Thyroid gland (tissue), 4 donors: ENCODE data around the gene CDYL2. TPM values are rescaled to one million over a fixed set of nuclear protein-coding genes. Genes with fewer than 3 reads are reported as not detected.

Experiments
- DNase-seq, 2 donors: peaks; one replicate each; pipeline ENCODE4 v3.0.0-alpha.2; 2019
- H3K27ac ChIP-seq, 3 donors: fragments of 200-600 bp; sonication (generic); 1 replicate in 2 of 3; 2 replicates in 1 of 3; pipeline ENCODE4 v1.5.1; 2016 to 2019; ENCODE audit warnings: mild to moderate bottlenecking in 1 of 3, moderate library complexity in 1 of 3
- H3K27me3 ChIP-seq: fragments of 200-600 bp; sonication (generic); one replicate; pipeline ENCODE4 v1.5.1; 2019
- H3K36me3 ChIP-seq, 2 donors: fragments of 200-600 bp; sonication (generic); one replicate each; pipeline ENCODE4 v1.5.1; 2016 to 2019
- H3K4me1 ChIP-seq, 2 donors: fragments of 200-600 bp; sonication (generic); one replicate each; pipeline ENCODE4 v1.5.1; 2017 to 2019
- H3K4me3 ChIP-seq, 3 donors: fragments of 200-600 bp; sonication (generic); replicated peaks in 1 of 3; 1 replicate in 2 of 3; 2 replicates in 1 of 3; pipeline ENCODE4 v1.5.1; 2016; ENCODE audit warnings: mild to moderate bottlenecking in 1 of 3
- H3K9me3 ChIP-seq: fragments of 200-600 bp; sonication (generic); one replicate; pipeline ENCODE4 v1.5.1; 2017
- CTCF ChIP-seq, 6 experiments: fragments of 200-600 bp in 3 of 6; fragments of 450-650 bp in 3 of 6; sonication (generic) in 3 of 6; IDR thresholded peaks; one replicate each; pipeline ENCODE4 v1.5.1; 2016 to 2019; ENCODE audit warnings: antibody characterized with exemption in 6 of 6, mild to moderate bottlenecking in 2 of 6, inconsistent platforms in 1 of 6, moderate library complexity in 1 of 6
- POLR2A ChIP-seq, 2 donors: fragments of 450-650 bp; IDR thresholded peaks; one replicate each; pipeline ENCODE4 v1.6.1; 2017; ENCODE audit warnings: antibody characterized with exemption in 2 of 2, mild to moderate bottlenecking in 2 of 2, moderate library complexity in 1 of 2
- WGBS, 2 donors: methylation state at CpG; one replicate each; pipeline ENCODE4 v1.1.5; 2017; 5-methylcytosine and 5-hydroxymethylcytosine counted together
- intact Hi-C: fragments of 100-400 bp; cut with DNase I; formaldehyde crosslinking; loops from one replicate; pipeline ENCODE4 v1.15.1; 2023
- total RNA-seq, 4 donors: library from RNA; depleted of rRNA; stranded (reverse); fragments of >200 nt; gene quantifications; one replicate each; pipeline ENCODE4 v1.2.3, GENCODE V29; 2016

CDYL2 gene
- total RNA-seq, 4 donors from 2014 or later, result 3.6 to 14.2 (median 5.3) TPM

DNA sequence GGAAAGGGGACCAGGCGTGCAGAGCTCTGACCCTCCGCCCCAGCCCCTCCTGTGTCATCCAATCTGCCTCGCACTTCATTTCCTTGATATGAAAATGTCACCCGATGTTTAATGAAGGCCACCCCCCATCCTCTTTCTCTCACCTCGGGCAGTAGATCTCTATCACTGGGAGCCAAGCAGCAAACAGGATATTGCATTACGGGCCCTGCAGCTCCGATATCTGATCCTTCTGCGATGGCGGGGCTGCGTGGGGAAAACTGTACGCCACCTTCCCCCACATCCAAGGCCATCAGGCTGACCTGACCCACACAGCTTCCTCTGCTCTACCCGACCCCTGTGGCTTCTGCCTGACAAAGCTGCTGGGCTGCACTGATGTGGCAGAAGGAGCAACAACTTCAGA, 188.7 kb downstream of the CDYL2 start:
- no peak for DNase-seq
- WGBS, 2 donors, result 77 to 78% methylated on average over 12 of the region's 12 CpGs
- intact Hi-C loops, result no loop called here
- Histone ChIP-seq H3K27me3 (no peaks in the 10 kb centered on the region), H3K27ac (no peak overlapping the region), H3K36me3 (no peaks in the 10 kb centered on the region), H3K4me1 (no peaks in the 10 kb centered on the region), H3K9me3 (no peaks in the 10 kb centered on the region), H3K4me3 (no peak overlapping the region)
- TF ChIP-seq CTCF (IDR thresholded peaks at IDR 0.05) (no peak), POLR2A (IDR thresholded peaks at IDR 0.05) (no peak)

- no peak for DNase-seq
- WGBS, 2 donors, result 90 to 92% methylated on average over 12 of the region's 12 CpGs
- intact Hi-C loops, result no loop called here
- Histone ChIP-seq H3K27ac (no peak overlapping the region), H3K36me3 (no peaks in the 10 kb centered on the region), H3K4me3 (no peak overlapping the region), H3K27me3 (no peaks in the 10 kb centered on the region), H3K4me1 (no peaks in the 10 kb centered on the region), H3K9me3 (no peaks in the 10 kb centered on the region)
- no peak for TF ChIP-seq POLR2A (IDR thresholded peaks at IDR 0.05)
Measured at GRCh38 chr16:80614908-80615671, 189.3 kb downstream of the CDYL2 start.

DNA sequence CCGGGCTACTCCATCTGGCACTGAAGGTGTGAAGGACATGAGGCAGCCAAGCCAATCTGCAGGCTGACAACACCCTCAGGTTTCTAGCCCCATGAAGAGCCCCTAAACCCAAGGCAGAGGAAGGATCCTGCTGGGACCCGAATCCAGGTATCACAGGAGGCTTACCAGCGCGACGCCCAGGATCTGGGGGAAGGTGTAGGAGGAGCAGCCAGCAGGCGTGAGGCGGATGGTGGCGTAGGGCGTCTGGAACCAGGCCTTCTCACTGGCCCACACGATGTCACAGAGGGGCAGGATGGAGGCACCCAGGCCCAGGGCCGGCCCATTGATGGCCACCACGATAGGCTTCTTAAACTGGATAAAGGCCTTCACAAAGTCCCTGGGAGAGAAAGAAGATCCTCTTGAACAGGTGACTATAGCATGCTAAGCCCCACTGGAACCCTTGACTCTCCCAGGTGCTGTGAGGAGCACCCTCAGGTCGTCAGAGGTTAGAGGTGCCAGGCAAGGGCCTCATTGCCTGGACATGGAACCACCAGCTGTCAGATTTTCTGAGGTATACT, 191.9 kb downstream of the CDYL2 start:
- TF ChIP-seq CTCF (IDR thresholded peaks at IDR 0.05), result no peak
- intact Hi-C loops, result no loop called here
- H3K27me3 ChIP-seq, result no peaks in the 10 kb centered on the region
- WGBS, 2 donors, result 94 to 98% methylated on average over 12 to 13 of the region's 13 CpGs
- H3K9me3 ChIP-seq, result no peaks in the 10 kb centered on the region
- no peak for DNase-seq
- H3K4me3 ChIP-seq, result no peak overlapping the region
- no peaks in the 10 kb centered on the region for H3K4me1 ChIP-seq
- H3K36me3 ChIP-seq, result no peaks in the 10 kb centered on the region
- H3K27ac ChIP-seq, result no peak overlapping the region

DNA sequence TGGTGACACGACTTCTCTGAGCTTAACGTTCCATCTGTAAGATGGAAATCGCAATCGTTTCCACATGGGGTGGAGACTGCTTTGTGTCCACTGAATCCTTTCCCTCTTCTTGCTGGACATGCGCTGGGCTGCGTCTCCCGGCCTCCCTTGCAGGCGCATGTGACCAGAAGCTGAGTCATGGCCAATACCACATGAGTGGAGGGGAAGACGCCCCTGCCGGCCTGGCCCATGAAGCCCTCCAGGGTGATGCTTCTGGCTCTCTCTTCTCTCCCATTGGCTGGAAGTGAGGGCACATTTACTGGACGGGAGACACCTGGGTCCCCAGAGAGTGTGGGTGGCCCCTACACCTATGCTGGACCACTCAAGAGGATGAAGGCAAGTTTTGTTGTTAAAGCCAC, 192.5 kb downstream of the CDYL2 start:
- DNase-seq, result no peak
- H3K27me3 ChIP-seq, result no peaks in the 10 kb centered on the region
- no peak for TF ChIP-seq CTCF (IDR thresholded peaks at IDR 0.05)
- TF ChIP-seq POLR2A (IDR thresholded peaks at IDR 0.05), result no peak
- H3K27ac ChIP-seq, result no peak overlapping the region
- WGBS, 2 donors, result 92 to 94% methylated on average over 7 to 11 of the region's 11 CpGs
- H3K4me3 ChIP-seq, result no peak overlapping the region
- no peaks in the 10 kb centered on the region for H3K9me3 ChIP-seq
- intact Hi-C loops, result no loop called here
- no peaks in the 10 kb centered on the region for H3K36me3 ChIP-seq
- H3K4me1 ChIP-seq, result no peaks in the 10 kb centered on the region

- intact Hi-C loops, result no loop called here
- WGBS, 2 donors, result 79 to 84% methylated on average over 11 to 16 of the region's 16 CpGs
- no peaks in the 10 kb centered on the region for H3K4me1 ChIP-seq
- H3K4me3 ChIP-seq, result no peak overlapping the region
- H3K36me3 ChIP-seq, result no peaks in the 10 kb centered on the region
- no peaks in the 10 kb centered on the region for H3K27me3 ChIP-seq
- TF ChIP-seq CTCF (IDR thresholded peaks at IDR 0.05) (no peak), POLR2A (IDR thresholded peaks at IDR 0.05) (no peak)
- no peak for DNase-seq
- no peaks in the 10 kb centered on the region for H3K9me3 ChIP-seq
- no peak overlapping the region for H3K27ac ChIP-seq
Measured at GRCh38 chr16:80611171-80611929, 193.0 kb downstream of the CDYL2 start.
